HepG2 (cell line): ENCODE measurements around the gene HNRNPA1.
"Not testable (repeated sequence)": the region's sequence is repeated elsewhere in the genome, so short reads cannot be mapped to it uniquely, and the experiment has no call there.

Source experiments
- GABPA ChIP-seq, 2 experiments: IDR thresholded peaks; 2 replicates each; pipeline ENCODE4 v1.6.1; 2011 to 2016; ENCODE audit warnings: low read depth in 2 of 2, low read length in 1 of 2, missing biosample characterization in 1 of 2, missing genetic modification characterization in 1 of 2
- RFXANK ChIP-seq: IDR thresholded peaks from 2 replicates; pipeline ENCODE4 v1.6.1; 2016
- ZNF773 ChIP-seq: sonication (generic); formaldehyde crosslinking; IDR thresholded peaks from 2 replicates; pipeline ENCODE4 v1.4.0; 2020; ENCODE audit warnings: missing genetic modification reagents, borderline replicate concordance
- TF ChIP-seq, protein P1 (sequence below): IDR thresholded peaks from 2 replicates; pipeline ENCODE4 v1.6.1; 2012; ENCODE audit warnings: inconsistent platforms
- TF ChIP-seq, protein P2 (sequence below), 2 experiments: IDR thresholded peaks; 2 replicates each; pipeline ENCODE4 v1.6.1; 2011 to 2012; ENCODE audit warnings: low read length in 2 of 2, borderline replicate concordance in 1 of 2, low read depth in 1 of 2, mild to moderate bottlenecking in 1 of 2, moderate library complexity in 1 of 2

DNA sequence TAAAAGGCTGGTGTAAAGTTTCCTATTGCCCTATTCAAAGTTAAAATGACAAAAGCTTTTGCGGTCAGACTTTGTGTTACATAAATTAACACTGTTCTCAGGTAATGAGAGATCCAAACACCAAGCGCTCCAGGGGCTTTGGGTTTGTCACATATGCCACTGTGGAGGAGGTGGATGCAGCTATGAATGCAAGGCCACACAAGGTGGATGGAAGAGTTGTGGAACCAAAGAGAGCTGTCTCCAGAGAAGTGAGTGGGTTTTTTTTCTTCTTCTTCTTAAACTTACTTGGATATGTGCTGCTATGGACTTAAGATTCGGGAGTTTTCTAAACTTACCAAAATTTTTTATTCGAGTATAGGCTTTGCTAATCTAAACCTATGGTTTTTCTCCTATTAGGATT lies 1.2 kb downstream of the HNRNPA1 start:
- TF ChIP-seq, protein P1, sequence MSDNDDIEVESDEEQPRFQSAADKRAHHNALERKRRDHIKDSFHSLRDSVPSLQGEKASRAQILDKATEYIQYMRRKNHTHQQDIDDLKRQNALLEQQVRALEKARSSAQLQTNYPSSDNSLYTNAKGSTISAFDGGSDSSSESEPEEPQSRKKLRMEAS = not testable (repeated sequence)
- not testable (repeated sequence) for TF ChIP-seq GABPA (IDR thresholded peaks at IDR 0.05; ENCODE audit: low read depth, low read length); GABPA (CRISPR knock-in tag; IDR thresholded peaks at IDR 0.05; ENCODE audit: low read depth); RFXANK; ZNF773
- TF ChIP-seq, protein P2, sequence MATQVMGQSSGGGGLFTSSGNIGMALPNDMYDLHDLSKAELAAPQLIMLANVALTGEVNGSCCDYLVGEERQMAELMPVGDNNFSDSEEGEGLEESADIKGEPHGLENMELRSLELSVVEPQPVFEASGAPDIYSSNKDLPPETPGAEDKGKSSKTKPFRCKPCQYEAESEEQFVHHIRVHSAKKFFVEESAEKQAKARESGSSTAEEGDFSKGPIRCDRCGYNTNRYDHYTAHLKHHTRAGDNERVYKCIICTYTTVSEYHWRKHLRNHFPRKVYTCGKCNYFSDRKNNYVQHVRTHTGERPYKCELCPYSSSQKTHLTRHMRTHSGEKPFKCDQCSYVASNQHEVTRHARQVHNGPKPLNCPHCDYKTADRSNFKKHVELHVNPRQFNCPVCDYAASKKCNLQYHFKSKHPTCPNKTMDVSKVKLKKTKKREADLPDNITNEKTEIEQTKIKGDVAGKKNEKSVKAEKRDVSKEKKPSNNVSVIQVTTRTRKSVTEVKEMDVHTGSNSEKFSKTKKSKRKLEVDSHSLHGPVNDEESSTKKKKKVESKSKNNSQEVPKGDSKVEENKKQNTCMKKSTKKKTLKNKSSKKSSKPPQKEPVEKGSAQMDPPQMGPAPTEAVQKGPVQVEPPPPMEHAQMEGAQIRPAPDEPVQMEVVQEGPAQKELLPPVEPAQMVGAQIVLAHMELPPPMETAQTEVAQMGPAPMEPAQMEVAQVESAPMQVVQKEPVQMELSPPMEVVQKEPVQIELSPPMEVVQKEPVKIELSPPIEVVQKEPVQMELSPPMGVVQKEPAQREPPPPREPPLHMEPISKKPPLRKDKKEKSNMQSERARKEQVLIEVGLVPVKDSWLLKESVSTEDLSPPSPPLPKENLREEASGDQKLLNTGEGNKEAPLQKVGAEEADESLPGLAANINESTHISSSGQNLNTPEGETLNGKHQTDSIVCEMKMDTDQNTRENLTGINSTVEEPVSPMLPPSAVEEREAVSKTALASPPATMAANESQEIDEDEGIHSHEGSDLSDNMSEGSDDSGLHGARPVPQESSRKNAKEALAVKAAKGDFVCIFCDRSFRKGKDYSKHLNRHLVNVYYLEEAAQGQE (IDR thresholded peaks at IDR 0.05; ENCODE audit: borderline replicate concordance in 1 of 2, low read depth in 1 of 2, low read length in 2 of 2) = not testable (repeated sequence)
